Measurements from ENCODE around the gene STAMBP. TPM values are rescaled to one million over a fixed set of nuclear protein-coding genes. Genes with fewer than 3 reads are reported as not detected.

The STAMBP gene
- total and polyA plus RNA-seq, 9 of the 15 experiments (the other 6 are each of a cell fraction or from before 2014, with no cell fraction given), result 36.9 to 75.2 (median 48.8) TPM

GRCh38 chr2:73818296-73818695, 10.5 kb upstream of the STAMBP start:
- H4K20me1 ChIP-seq (replicated peaks; ENCODE audit: control insufficient read depth, insufficient read depth, low read length), result no peaks in the 10 kb centered on the region
- DNase-seq (ENCODE audit: extremely low read depth in 1 of 4, low spot score in 3 of 4), result no peak
- H3K9me1 ChIP-seq (ENCODE audit: control insufficient read depth, insufficient read depth, low read length), result no peaks in the 10 kb centered on the region
- no peak overlapping the region for H2AFZ ChIP-seq (ENCODE audit: low read depth, low read length)
- 72% methylated on average over 8 of the region's 18 CpGs for whole genome bisulfite sequencing (ENCODE audit: insufficient coverage, low coverage, missing lambda C conversion rate)
- no peak overlapping the region for H3K4me3 ChIP-seq
- 0 out of 4 replicates have a peak overlapping the region, but pooled peaks of 1 of the 2 experiments have one; percentile 11 for H3K9ac ChIP-seq (ENCODE audit: insufficient read depth in 1 of 2, low read depth in 2 of 2, low read length in 2 of 2)
- no TSS peak for BruUV-seq (replicated peaks)
- no peak overlapping the region for H3K4me2 ChIP-seq (ENCODE audit: insufficient read depth, low read length)
- no peaks in the 10 kb centered on the region for H3K9me3 ChIP-seq (replicated peaks; ENCODE audit: control insufficient read depth, insufficient read depth, low read depth, low read length)
- POLR2A ChIA-PET, result no interaction called here
- no peaks in the 10 kb centered on the region for H3K27me3 ChIP-seq (ENCODE audit: control insufficient read depth in 2 of 2, insufficient read depth in 2 of 2, low read length in 2 of 2)
- peaks cover 4 to 16% of the 10 kb centered on the region in 2 experiments; a peak in 3 of 5 replicates for H3K4me1 ChIP-seq (replicated peaks in 1 of 2; ENCODE audit: control insufficient read depth in 2 of 2, insufficient read depth in 2 of 2, low read length in 2 of 2)
- FAIRE-seq, result no peak
- CTCF ChIA-PET (ENCODE audit: low intra/inter-chr PET ratio), result no interaction called here
- intact Hi-C loops (cut with micrococcal nuclease), result no loop called here
- in situ Hi-C loops (cut with MboI), result no loop called here
- TF ChIP-seq, protein P1, sequence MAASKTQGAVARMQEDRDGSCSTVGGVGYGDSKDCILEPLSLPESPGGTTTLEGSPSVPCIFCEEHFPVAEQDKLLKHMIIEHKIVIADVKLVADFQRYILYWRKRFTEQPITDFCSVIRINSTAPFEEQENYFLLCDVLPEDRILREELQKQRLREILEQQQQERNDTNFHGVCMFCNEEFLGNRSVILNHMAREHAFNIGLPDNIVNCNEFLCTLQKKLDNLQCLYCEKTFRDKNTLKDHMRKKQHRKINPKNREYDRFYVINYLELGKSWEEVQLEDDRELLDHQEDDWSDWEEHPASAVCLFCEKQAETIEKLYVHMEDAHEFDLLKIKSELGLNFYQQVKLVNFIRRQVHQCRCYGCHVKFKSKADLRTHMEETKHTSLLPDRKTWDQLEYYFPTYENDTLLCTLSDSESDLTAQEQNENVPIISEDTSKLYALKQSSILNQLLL (CRISPR knock-in tag; IDR thresholded peaks at IDR 0.05; ENCODE audit: borderline replicate concordance), result no peak
- TF ChIP-seq ZNF583 (CRISPR knock-in tag; IDR thresholded peaks at IDR 0.05) (no peak), TGIF2 (CRISPR knock-in tag; IDR thresholded peaks at IDR 0.05) (no peak), MLLT1 (IDR thresholded peaks at IDR 0.05) (no peak), SMARCB1 (IDR thresholded peaks at IDR 0.05; ENCODE audit: insufficient read length, low read depth) (no peak), ZZZ3 (IDR thresholded peaks at IDR 0.05) (no peak), RUNX1 (IDR thresholded peaks at IDR 0.05; ENCODE audit: low read depth) (no peak), TFAM (CRISPR knock-in tag; conservative IDR thresholded peaks at IDR 0.05) (no peak), MTA3 (IDR thresholded peaks at IDR 0.05; ENCODE audit: borderline replicate concordance) (no peak), NBN (IDR thresholded peaks at IDR 0.05; ENCODE audit: low read depth) (no peak), FIP1L1 (IDR thresholded peaks at IDR 0.05; ENCODE audit: low read depth, low read length, poor library complexity, severe bottlenecking) (no peak), ZNF551 (CRISPR knock-in tag; IDR thresholded peaks at IDR 0.05) (no peak), CGGBP1 (CRISPR knock-in tag; IDR thresholded peaks at IDR 0.05) (no peak), HSF4 (CRISPR knock-in tag; IDR thresholded peaks at IDR 0.05; ENCODE audit: borderline replicate concordance) (no peak)
- TF ChIP-seq, protein P2, sequence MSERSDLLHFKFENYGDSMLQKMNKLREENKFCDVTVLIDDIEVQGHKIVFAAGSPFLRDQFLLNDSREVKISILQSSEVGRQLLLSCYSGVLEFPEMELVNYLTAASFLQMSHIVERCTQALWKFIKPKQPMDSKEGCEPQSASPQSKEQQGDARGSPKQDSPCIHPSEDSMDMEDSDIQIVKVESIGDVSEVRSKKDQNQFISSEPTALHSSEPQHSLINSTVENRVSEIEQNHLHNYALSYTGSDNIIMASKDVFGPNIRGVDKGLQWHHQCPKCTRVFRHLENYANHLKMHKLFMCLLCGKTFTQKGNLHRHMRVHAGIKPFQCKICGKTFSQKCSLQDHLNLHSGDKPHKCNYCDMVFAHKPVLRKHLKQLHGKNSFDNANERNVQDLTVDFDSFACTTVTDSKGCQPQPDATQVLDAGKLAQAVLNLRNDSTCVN (CRISPR knock-in tag; IDR thresholded peaks at IDR 0.05), result no peak
- TF ChIP-seq, protein P3, sequence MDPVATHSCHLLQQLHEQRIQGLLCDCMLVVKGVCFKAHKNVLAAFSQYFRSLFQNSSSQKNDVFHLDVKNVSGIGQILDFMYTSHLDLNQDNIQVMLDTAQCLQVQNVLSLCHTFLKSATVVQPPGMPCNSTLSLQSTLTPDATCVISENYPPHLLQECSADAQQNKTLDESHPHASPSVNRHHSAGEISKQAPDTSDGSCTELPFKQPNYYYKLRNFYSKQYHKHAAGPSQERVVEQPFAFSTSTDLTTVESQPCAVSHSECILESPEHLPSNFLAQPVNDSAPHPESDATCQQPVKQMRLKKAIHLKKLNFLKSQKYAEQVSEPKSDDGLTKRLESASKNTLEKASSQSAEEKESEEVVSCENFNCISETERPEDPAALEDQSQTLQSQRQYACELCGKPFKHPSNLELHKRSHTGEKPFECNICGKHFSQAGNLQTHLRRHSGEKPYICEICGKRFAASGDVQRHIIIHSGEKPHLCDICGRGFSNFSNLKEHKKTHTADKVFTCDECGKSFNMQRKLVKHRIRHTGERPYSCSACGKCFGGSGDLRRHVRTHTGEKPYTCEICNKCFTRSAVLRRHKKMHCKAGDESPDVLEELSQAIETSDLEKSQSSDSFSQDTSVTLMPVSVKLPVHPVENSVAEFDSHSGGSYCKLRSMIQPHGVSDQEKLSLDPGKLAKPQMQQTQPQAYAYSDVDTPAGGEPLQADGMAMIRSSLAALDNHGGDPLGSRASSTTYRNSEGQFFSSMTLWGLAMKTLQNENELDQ (CRISPR knock-in tag; IDR thresholded peaks at IDR 0.05; ENCODE audit: borderline replicate concordance), result no peak
- no peaks in the 10 kb centered on the region for H3K79me2 ChIP-seq (ENCODE audit: control insufficient read depth, insufficient read depth, low read length)
- no peaks in the 10 kb centered on the region for H3K36me3 ChIP-seq (ENCODE audit: control insufficient read depth, insufficient read depth, low read length)
- no peak overlapping the region for H3K27ac ChIP-seq (ENCODE audit: extremely low read depth, low read depth, low read length)
- no peak for ATAC-seq
